Activated CD8-positive, alpha-beta memory T cell treated with anti-CD3 and anti-CD28 coated beads, Interleukin-2, amount 50 U/mL, for 24 hours (primary cell): ENCODE data around the gene MRPL33.

Source experiments
- DNase-seq: peaks from one replicate; pipeline ENCODE4 v3.0.0-alpha.2; 2020; ENCODE audit errors: extremely low read depth

The MRPL33 gene

GRCh38 chr2:27771548-27772335 is at the start of gene MRPL33:
Gene MRPL33 (plus strand): TSS chr2:27771719. CDS start chr2:27771778, 59 bp downstream.
- peak; percentile 79 for DNase-seq

- no peak for DNase-seq
These were observed 49.5 kb upstream of the MRPL33 start for GRCh38 chr2:27721884-27722485.

GRCh38 chr2:27723372-27724144 is 48.0 kb upstream of the MRPL33 start:
- DNase-seq = no peak

GRCh38 chr2:27724191-27724590 is 47.3 kb upstream of the MRPL33 start:
- DNase-seq = no peak

- DNase-seq = no peak
These were observed 46.4 kb upstream of the MRPL33 start for GRCh38 chr2:27724905-27725701.

- no peak for DNase-seq
These were observed 44.3 kb upstream of the MRPL33 start for GRCh38 chr2:27727257-27727656.

GRCh38 chr2:27728081-27728858 is 43.2 kb upstream of the MRPL33 start:
- no peak for DNase-seq

- no peak for DNase-seq
These were observed 42.3 kb upstream of the MRPL33 start for GRCh38 chr2:27729198-27729597.

- no peak for DNase-seq
These were observed 41.9 kb upstream of the MRPL33 start for GRCh38 chr2:27729614-27730013.

- DNase-seq = no peak
These were observed 41.3 kb upstream of the MRPL33 start for GRCh38 chr2:27730261-27730662.

GRCh38 chr2:27730980-27731691 is 40.4 kb upstream of the MRPL33 start:
- no peak for DNase-seq

GRCh38 chr2:27734305-27734704 is 37.2 kb upstream of the MRPL33 start:
- no peak for DNase-seq

- peak; percentile 15 for DNase-seq
These were observed 36.1 kb upstream of the MRPL33 start for GRCh38 chr2:27735263-27735904.

- no peak for DNase-seq
These were observed 35.3 kb upstream of the MRPL33 start for GRCh38 chr2:27736031-27736889.

GRCh38 chr2:27736890-27737204 is 34.7 kb upstream of the MRPL33 start:
- DNase-seq = no peak

- no peak for DNase-seq
These were observed 33.7 kb upstream of the MRPL33 start for GRCh38 chr2:27737676-27738348.

GRCh38 chr2:27738349-27739057 is 33.0 kb upstream of the MRPL33 start:
- no peak for DNase-seq

GRCh38 chr2:27739058-27739373 is 32.5 kb upstream of the MRPL33 start:
- DNase-seq = no peak
